NCI-H446 (cell line): ENCODE results near the gene TMEM151B.

Source experiments
- DNase-seq, 2 experiments: peaks; one replicate each; lab custom pipeline; 2025; lab: John Stamatoyannopoulos, UW

The TMEM151B gene

GRCh38 chr6:44278774-44279697 lies 8.8 kb downstream of the TMEM151B start:
- DNase-seq: no peak

- peak in 1 of 2 experiments; percentile 66 for DNase-seq
These were observed 13.9 kb downstream of the TMEM151B start for GRCh38 chr6:44284121-44284520.

GRCh38 chr6:44284867-44285266 lies 14.6 kb downstream of the TMEM151B start:
- no peak for DNase-seq

- no peak for DNase-seq
These were observed 15.5 kb downstream of the TMEM151B start for GRCh38 chr6:44285552-44286284.

- DNase-seq: no peak
These were observed 16.0 kb downstream of the TMEM151B start for GRCh38 chr6:44286285-44286565.

- no peak for DNase-seq
These were observed 16.5 kb downstream of the TMEM151B start for GRCh38 chr6:44286747-44287146.

- peak; percentile 72 to 91 for DNase-seq
These were observed 19.5 kb downstream of the TMEM151B start for GRCh38 chr6:44289726-44290260.

- DNase-seq: no peak
These were observed 21.6 kb downstream of the TMEM151B start for GRCh38 chr6:44291841-44292240.

- peak in 1 of 2 experiments; percentile 34 for DNase-seq
These were observed 22.6 kb downstream of the TMEM151B start for GRCh38 chr6:44292661-44293365.

GRCh38 chr6:44294832-44295791 lies 24.9 kb downstream of the TMEM151B start:
- no peak for DNase-seq

- DNase-seq: no peak
These were observed 27.1 kb downstream of the TMEM151B start for GRCh38 chr6:44297063-44298038.

- no peak for DNase-seq
These were observed 28.0 kb downstream of the TMEM151B start for GRCh38 chr6:44298055-44298803.

GRCh38 chr6:44298864-44299263 lies 28.6 kb downstream of the TMEM151B start:
- no peak for DNase-seq

- no peak for DNase-seq
These were observed 30.1 kb downstream of the TMEM151B start for GRCh38 chr6:44300292-44300823.

GRCh38 chr6:44301106-44301505 lies 30.9 kb downstream of the TMEM151B start:
- no peak for DNase-seq

- no peak for DNase-seq
These were observed 31.7 kb downstream of the TMEM151B start for GRCh38 chr6:44301782-44302564.

- DNase-seq: no peak
These were observed 32.6 kb downstream of the TMEM151B start for GRCh38 chr6:44302856-44303255.

- DNase-seq: no peak
These were observed 33.6 kb downstream of the TMEM151B start for GRCh38 chr6:44303842-44304241.
